HCT116 (cell line): ENCODE measurements around the gene SF3A2. TPM values are rescaled to one million over a fixed set of nuclear protein-coding genes. Genes with fewer than 3 reads are reported as not detected.

ENCODE experiments used
- ATAC-seq: fragments of 200-7000 bp; cut with Tn5 transposase; 2 replicates; pipeline ENCODE4 v1.9.1; 2020; ENCODE audit warnings: mild to moderate bottlenecking, moderate library complexity
- BruUV-seq: library from RNA; stranded (reverse); fragments of 400-500 nt; replicated peaks from 2 replicates; lab custom pipeline; 2021; lab: Mats Ljungman, UMichigan
- CTCF ChIA-PET: fragments of 300-600 bp; sonication (Branson Sonifier 250); formaldehyde crosslinking; loops from one replicate; lab custom pipeline; 2021; ENCODE audit warnings: antibody characterized with exemption; lab: Charles Lee
- POLR2A ChIA-PET: fragments of 300-600, 350-600 bp; sonication (Branson Sonifier 250); formaldehyde crosslinking; loops from one replicate; lab custom pipeline; 2021; ENCODE audit warnings: antibody characterized with exemption; lab: Charles Lee
- RAD21 ChIA-PET, 2 experiments: fragments of 300-600 bp; sonication (Branson Sonifier 250); formaldehyde crosslinking; loops; one replicate each; lab custom pipeline; 2023; ENCODE audit warnings: low total read pairs in 2 of 2; ENCODE audit not compliant: uncharacterized antibody in 2 of 2, unreplicated experiment in 2 of 2, low non-redundant PET in 1 of 2; lab: Charles Lee
- DNase-seq: peaks from one replicate; pipeline ENCODE4 v3.0.0-alpha.2; 2010; ENCODE audit warnings: low read depth, low spot score
- H2AFZ ChIP-seq: fragments of 200-600 bp; shearing (Covaris generic), sonication (generic); 2 replicates; pipeline ENCODE4 v1.6.1; 2017; ENCODE audit warnings: low read depth, mixed run types, mixed read lengths, antibody characterized with exemption, low read length; ENCODE audit not compliant: poor library complexity, severe bottlenecking
- H3K27ac ChIP-seq: 2 replicates; pipeline ENCODE4 v1.5.1; 2012; ENCODE audit warnings: low read depth, low read length
- H3K27me3 ChIP-seq: fragments of 200-600 bp; sonication (generic); 2 replicates; pipeline ENCODE4 v1.6.1; 2016; ENCODE audit warnings: mixed run types, low read length, mixed read lengths; ENCODE audit not compliant: insufficient read depth
- H3K36me3 ChIP-seq, 2 experiments: fragments of 200-500 bp in 1 of 2; fragments of 200-600 bp in 1 of 2; sonication (Bioruptor generic) in 1 of 2; sonication (generic) in 1 of 2; 2 replicates each; pipeline versions ENCODE4 v1.5.1 to v1.6.1; 2014 to 2016; ENCODE audit warnings: low read length in 2 of 2, inconsistent platforms in 1 of 2, mixed read lengths in 1 of 2, mixed run types in 1 of 2; ENCODE audit not compliant: insufficient read depth in 2 of 2, control insufficient read depth in 1 of 2
- H3K4me1 ChIP-seq, 2 experiments: fragments of 200-600 bp in 1 of 2; sonication (generic) in 1 of 2; 2 replicates each; pipeline versions ENCODE4 v1.5.1 to v1.6.1; 2012 to 2017; ENCODE audit warnings: low read length in 2 of 2, inconsistent platforms in 1 of 2, mild to moderate bottlenecking in 1 of 2, mixed read lengths in 1 of 2, mixed run types in 1 of 2, moderate library complexity in 1 of 2; ENCODE audit not compliant: insufficient read depth in 2 of 2, control insufficient read depth in 1 of 2
- H3K4me2 ChIP-seq: fragments of 200-600 bp; sonication (generic); 2 replicates; pipeline ENCODE4 v1.6.1; 2017; ENCODE audit warnings: mixed run types, low read length, mixed read lengths
- H3K4me3 ChIP-seq, 2 experiments: fragments of 200-600 bp in 1 of 2; sonication (generic) in 1 of 2; replicated peaks in 1 of 2; 2 replicates each; pipeline ENCODE4 v1.5.1; 2011 to 2016; ENCODE audit warnings: low read length in 2 of 2, control low read depth in 1 of 2, low read depth in 1 of 2, mild to moderate bottlenecking in 1 of 2, mixed read lengths in 1 of 2, mixed run types in 1 of 2
- H3K79me2 ChIP-seq: fragments of 200-600 bp; sonication (generic); 2 replicates; pipeline ENCODE4 v1.6.1; 2017; ENCODE audit warnings: mild to moderate bottlenecking, mixed run types, low read length, moderate library complexity, mixed read lengths; ENCODE audit not compliant: insufficient read depth
- H3K9ac ChIP-seq: fragments of 200-600 bp; sonication (generic); 2 replicates; pipeline ENCODE4 v1.6.1; 2016; ENCODE audit warnings: low read length, mixed read lengths
- H3K9me2 ChIP-seq: fragments of 200-600 bp; sonication (generic), shearing (Covaris generic); 2 replicates; pipeline ENCODE4 v1.6.1; 2017; ENCODE audit warnings: mixed run types, mild to moderate bottlenecking, moderate library complexity; ENCODE audit not compliant: insufficient read depth
- H3K9me3 ChIP-seq, 2 experiments: fragments of 200-500 bp in 1 of 2; fragments of 200-600 bp in 1 of 2; sonication (Bioruptor generic) in 1 of 2; sonication (generic) in 1 of 2; 2 replicates each; pipeline ENCODE4 v1.6.1; 2014 to 2017; ENCODE audit warnings: low read length in 2 of 2, mixed read lengths in 2 of 2, inconsistent platforms in 1 of 2, low read depth in 1 of 2, mild to moderate bottlenecking in 1 of 2, mixed run types in 1 of 2, moderate library complexity in 1 of 2; ENCODE audit not compliant: control insufficient read depth in 1 of 2, insufficient read depth in 1 of 2
- H4K20me1 ChIP-seq: fragments of 200-600 bp; sonication (generic), shearing (Covaris generic); 2 replicates; pipeline ENCODE4 v1.6.1; 2017; ENCODE audit warnings: mixed run types, mild to moderate bottlenecking, moderate library complexity; ENCODE audit not compliant: insufficient read depth
- ATF3 ChIP-seq: IDR thresholded peaks from 2 replicates; pipeline ENCODE4 v1.6.1; 2012
- CTCF ChIP-seq, 3 experiments: fragments of 200-600 bp in 1 of 3; sonication (generic) in 1 of 3; IDR thresholded peaks in 2 of 3; conservative IDR thresholded peaks in 1 of 3; 2 replicates each; pipeline ENCODE4 v1.5.1; 2012 to 2017; ENCODE audit warnings: low read depth in 2 of 3, low read length in 2 of 3, antibody characterized with exemption in 1 of 3, borderline replicate concordance in 1 of 3, control low read depth in 1 of 3, mild to moderate bottlenecking in 1 of 3, mixed read lengths in 1 of 3, mixed run types in 1 of 3, moderate library complexity in 1 of 3; ENCODE audit not compliant: insufficient read depth in 1 of 3
- FOSL1 ChIP-seq: IDR thresholded peaks from 2 replicates; pipeline ENCODE4 v1.6.1; 2012; ENCODE audit warnings: low read depth
- REST ChIP-seq: IDR thresholded peaks from 2 replicates; pipeline ENCODE4 v1.6.1; 2012; ENCODE audit warnings: low read depth
- intact Hi-C: fragments of 100-400 bp; cut with micrococcal nuclease; formaldehyde crosslinking; loops from 2 replicates; pipeline ENCODE4 v1.10.0; 2022
- total RNA-seq: library from RNA; stranded (reverse); gene quantifications from one replicate; pipeline ENCODE4 v1.2.1, GENCODE V29; 2021; ENCODE audit not compliant: unreplicated experiment

The SF3A2 gene
- total RNA-seq, 1 experiment from 2014 or later = 166 TPM

- CTCF ChIA-PET = interaction anchor here (1.3 kb wide), 1 partner anchor 15 kb away, joined by 3 read pairs; no protein-coding TSS in a partner anchor
- Histone ChIP-seq H3K79me2 (peaks cover 61% of the 10 kb centered on the region), H3K4me2 (no peak overlapping the region), H3K36me3 (peaks cover 37 to 74% of the 10 kb centered on the region in 2 experiments), H3K27ac (no peak overlapping the region), H3K4me1 (peaks cover 0 to 15% of the 10 kb centered on the region in 2 experiments; a peak in 1 of 4 replicates), H2AFZ (no peak overlapping the region), H3K27me3 (no peaks in the 10 kb centered on the region), H3K9me2 (no peaks in the 10 kb centered on the region), H3K9ac (no peak overlapping the region), H3K4me3 (no peak overlapping the region), H4K20me1 (peaks cover 19% of the 10 kb centered on the region; the same call in 1 of the 2 replicates), H3K9me3 (no peaks in the 10 kb centered on the region)
- no peak for TF ChIP-seq REST
- TF ChIP-seq ATF3 = no peak
- no peak for TF ChIP-seq FOSL1
- no peak for TF ChIP-seq CTCF (IDR thresholded peaks at IDR 0.05 in 2 of 3, conservative IDR thresholded peaks at IDR 0.05 in 1 of 3; ENCODE audit: borderline replicate concordance in 1 of 3, insufficient read depth in 1 of 3, low read depth in 2 of 3, low read length in 2 of 3)
- DNase-seq (no peak), ATAC-seq (no peak)
- intact Hi-C loops = loop anchor here (2.0 kb wide), 1 partner anchor 14 kb away; no protein-coding TSS in a partner anchor
- RAD21 ChIA-PET = no interaction called here
- no TSS peak for BruUV-seq
- POLR2A ChIA-PET = no interaction called here
Measured at GRCh38 chr19:2245273-2245672, 8.6 kb downstream of the SF3A2 start.
